ENCODE measurements around the gene MVB12B. TPM values are rescaled to one million over a fixed set of nuclear protein-coding genes. Genes with fewer than 3 reads are reported as not detected.

The MVB12B gene
- total RNA-seq, 1 experiment from 2014 or later = 4.5 TPM

GRCh38 chr9:126406075-126406667, 79.5 kb downstream of the MVB12B start:
- no peaks in the 10 kb centered on the region for H3K27me3 Mint-ChIP-seq (ENCODE audit: unreplicated experiment)
- TF ChIP-seq, protein P1, sequence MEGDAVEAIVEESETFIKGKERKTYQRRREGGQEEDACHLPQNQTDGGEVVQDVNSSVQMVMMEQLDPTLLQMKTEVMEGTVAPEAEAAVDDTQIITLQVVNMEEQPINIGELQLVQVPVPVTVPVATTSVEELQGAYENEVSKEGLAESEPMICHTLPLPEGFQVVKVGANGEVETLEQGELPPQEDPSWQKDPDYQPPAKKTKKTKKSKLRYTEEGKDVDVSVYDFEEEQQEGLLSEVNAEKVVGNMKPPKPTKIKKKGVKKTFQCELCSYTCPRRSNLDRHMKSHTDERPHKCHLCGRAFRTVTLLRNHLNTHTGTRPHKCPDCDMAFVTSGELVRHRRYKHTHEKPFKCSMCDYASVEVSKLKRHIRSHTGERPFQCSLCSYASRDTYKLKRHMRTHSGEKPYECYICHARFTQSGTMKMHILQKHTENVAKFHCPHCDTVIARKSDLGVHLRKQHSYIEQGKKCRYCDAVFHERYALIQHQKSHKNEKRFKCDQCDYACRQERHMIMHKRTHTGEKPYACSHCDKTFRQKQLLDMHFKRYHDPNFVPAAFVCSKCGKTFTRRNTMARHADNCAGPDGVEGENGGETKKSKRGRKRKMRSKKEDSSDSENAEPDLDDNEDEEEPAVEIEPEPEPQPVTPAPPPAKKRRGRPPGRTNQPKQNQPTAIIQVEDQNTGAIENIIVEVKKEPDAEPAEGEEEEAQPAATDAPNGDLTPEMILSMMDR (IDR thresholded peaks at IDR 0.05; ENCODE audit: unreplicated experiment) = no peak
- no peak overlapping the region for H3K4me3 Mint-ChIP-seq (ENCODE audit: low read depth, unreplicated experiment)
- CTCF ChIA-PET = no interaction called here
- no peak for DNase-seq
- H3K9me3 Mint-ChIP-seq (ENCODE audit: low read depth, unreplicated experiment) = no peaks in the 10 kb centered on the region
- H3K27ac Mint-ChIP-seq (ENCODE audit: unreplicated experiment) = no peak overlapping the region
- no peaks in the 10 kb centered on the region for H3K36me3 Mint-ChIP-seq (ENCODE audit: insufficient read depth, unreplicated experiment)
- no TSS peak for BruUV-seq (replicated peaks)
- intact Hi-C loops (cut with micrococcal nuclease; ENCODE audit: unreplicated experiment) = no loop called here
- no peaks in the 10 kb centered on the region for H3K4me1 Mint-ChIP-seq (ENCODE audit: low read depth, unreplicated experiment)

DNA sequence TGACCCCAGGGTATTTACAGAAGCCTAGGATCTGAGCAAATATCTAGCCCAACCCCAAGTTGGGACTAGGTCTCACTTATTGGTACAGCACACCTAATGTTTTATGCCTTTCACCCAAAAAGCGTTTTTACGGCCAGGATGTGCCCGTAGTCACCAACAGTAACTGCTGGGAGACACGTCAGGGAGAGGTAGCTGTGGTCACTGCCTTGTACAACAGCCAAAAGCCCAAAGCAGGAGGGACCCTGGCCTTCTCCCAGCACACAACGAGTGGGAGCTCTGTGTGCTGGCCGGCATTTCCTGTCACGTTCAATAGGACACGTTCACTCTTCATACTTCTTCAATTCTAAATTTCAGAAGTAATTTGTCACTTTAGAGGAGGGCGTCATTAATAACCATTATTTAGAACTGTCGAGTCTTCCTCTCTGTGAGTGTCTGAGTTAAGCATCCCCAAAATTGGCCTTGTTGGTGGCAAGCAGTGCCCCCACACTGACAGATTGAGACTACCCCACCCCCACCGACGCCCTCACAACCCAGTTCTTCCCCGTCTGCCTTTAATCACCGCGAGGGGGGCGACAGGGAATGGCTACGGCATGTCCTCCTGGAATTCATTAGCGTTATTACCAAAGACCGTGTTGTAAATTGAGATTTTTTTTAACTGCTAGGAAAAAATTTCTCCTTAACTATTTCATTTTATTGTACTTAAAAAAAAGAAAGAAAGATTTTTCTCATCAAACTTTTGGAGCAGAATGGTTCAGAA, 80.7 kb downstream of the MVB12B start:
- Mint-ChIP-seq H3K27ac (ENCODE audit: unreplicated experiment) (no peak overlapping the region), H3K4me3 (ENCODE audit: low read depth, unreplicated experiment) (no peak overlapping the region), H3K4me1 (ENCODE audit: low read depth, unreplicated experiment) (no peaks in the 10 kb centered on the region), H3K27me3 (ENCODE audit: unreplicated experiment) (no peaks in the 10 kb centered on the region), H3K9me3 (ENCODE audit: low read depth, unreplicated experiment) (no peaks in the 10 kb centered on the region), H3K36me3 (ENCODE audit: insufficient read depth, unreplicated experiment) (no peaks in the 10 kb centered on the region)
- DNase-seq = no peak
- TF ChIP-seq, protein P1 (IDR thresholded peaks at IDR 0.05; ENCODE audit: unreplicated experiment) = no peak
- BruUV-seq (replicated peaks) = no TSS peak
- CTCF ChIA-PET = no interaction called here
- intact Hi-C loops (cut with micrococcal nuclease; ENCODE audit: unreplicated experiment) = no loop called here

DNA sequence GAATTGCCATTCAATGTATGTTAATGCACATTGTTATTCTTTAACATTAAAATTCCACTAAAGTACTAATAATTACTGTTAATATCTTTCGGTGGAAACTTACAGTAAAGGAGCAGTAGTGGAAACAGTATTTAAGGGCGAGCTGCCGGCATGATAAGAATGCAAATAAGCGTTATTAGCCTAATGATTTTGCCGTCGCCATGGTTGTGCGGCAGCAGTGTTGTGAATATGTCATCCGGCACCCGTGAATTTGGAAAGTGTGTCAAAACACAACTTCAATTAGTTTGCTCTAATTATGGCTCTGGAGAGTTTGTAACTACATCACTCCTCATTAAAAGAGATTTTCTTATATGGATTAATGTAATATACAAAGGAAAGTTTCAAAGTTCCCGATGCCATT, 81.4 kb downstream of the MVB12B start:
- H3K27ac Mint-ChIP-seq (ENCODE audit: unreplicated experiment) = no peak overlapping the region
- no peaks in the 10 kb centered on the region for H3K27me3 Mint-ChIP-seq (ENCODE audit: unreplicated experiment)
- H3K4me1 Mint-ChIP-seq (ENCODE audit: low read depth, unreplicated experiment) = no peaks in the 10 kb centered on the region
- TF ChIP-seq, protein P1 (IDR thresholded peaks at IDR 0.05; ENCODE audit: unreplicated experiment) = no peak
- CTCF ChIA-PET = no interaction called here
- DNase-seq = no peak
- BruUV-seq (replicated peaks) = no TSS peak
- H3K36me3 Mint-ChIP-seq (ENCODE audit: insufficient read depth, unreplicated experiment) = no peaks in the 10 kb centered on the region
- no peak overlapping the region for H3K4me3 Mint-ChIP-seq (ENCODE audit: low read depth, unreplicated experiment)
- intact Hi-C loops (cut with micrococcal nuclease; ENCODE audit: unreplicated experiment) = no loop called here
- no peaks in the 10 kb centered on the region for H3K9me3 Mint-ChIP-seq (ENCODE audit: low read depth, unreplicated experiment)

- Mint-ChIP-seq H3K4me3 (ENCODE audit: low read depth, unreplicated experiment) (no peak overlapping the region), H3K27ac (ENCODE audit: unreplicated experiment) (no peak overlapping the region), H3K9me3 (ENCODE audit: low read depth, unreplicated experiment) (no peaks in the 10 kb centered on the region), H3K36me3 (ENCODE audit: insufficient read depth, unreplicated experiment) (no peaks in the 10 kb centered on the region), H3K4me1 (ENCODE audit: low read depth, unreplicated experiment) (no peaks in the 10 kb centered on the region), H3K27me3 (ENCODE audit: unreplicated experiment) (no peaks in the 10 kb centered on the region)
- intact Hi-C loops (cut with micrococcal nuclease; ENCODE audit: unreplicated experiment) = no loop called here
- BruUV-seq (replicated peaks) = no TSS peak
- DNase-seq = no peak
- CTCF ChIA-PET = no interaction called here
- TF ChIP-seq, protein P1 (IDR thresholded peaks at IDR 0.05; ENCODE audit: unreplicated experiment) = no peak
Measured at GRCh38 chr9:126410229-126410628, 83.6 kb downstream of the MVB12B start.
